HepG2 (cell line): Measurements from ENCODE around the gene IGFBP6. TPM values are rescaled to one million over a fixed set of nuclear protein-coding genes. Genes with fewer than 3 reads are reported as not detected.

ENCODE experiments used
- ARID2 ChIP-seq: sonication (generic); formaldehyde crosslinking; IDR thresholded peaks from 2 replicates; pipeline ENCODE4 v1.8.1; 2022; ENCODE audit warnings: mild to moderate bottlenecking, missing genetic modification reagents, borderline replicate concordance
- ATF1 ChIP-seq: IDR thresholded peaks from 2 replicates; pipeline ENCODE4 v1.6.1; 2016; ENCODE audit warnings: mild to moderate bottlenecking, control low read depth
- ATF7 ChIP-seq, 2 experiments: fragments of 450-650 bp in 1 of 2; sonication (generic) in 1 of 2; formaldehyde crosslinking in 1 of 2; IDR thresholded peaks; 2 replicates each; pipeline versions ENCODE4 v1.4.0 to v1.6.1; 2016 to 2020; ENCODE audit warnings: antibody characterized with exemption in 1 of 2, mild to moderate bottlenecking in 1 of 2, missing genetic modification reagents in 1 of 2
- DPF2 ChIP-seq: sonication (generic); formaldehyde crosslinking; IDR thresholded peaks from 2 replicates; pipeline ENCODE4 v1.4.0; 2020; ENCODE audit warnings: mild to moderate bottlenecking, low read depth, missing genetic modification reagents, borderline replicate concordance
- HIVEP1 ChIP-seq: sonication (generic); formaldehyde crosslinking; IDR thresholded peaks from 2 replicates; pipeline ENCODE4 v1.4.0; 2020; ENCODE audit warnings: mild to moderate bottlenecking, missing genetic modification reagents
- HOXA7 ChIP-seq: sonication (generic); formaldehyde crosslinking; IDR thresholded peaks from 2 replicates; pipeline ENCODE4 v1.8.1; 2022; ENCODE audit warnings: mild to moderate bottlenecking, missing genetic modification reagents, moderate library complexity
- PHF20 ChIP-seq: sonication (generic); formaldehyde crosslinking; IDR thresholded peaks from 2 replicates; pipeline ENCODE4 v1.5.0; 2020; ENCODE audit warnings: mild to moderate bottlenecking, missing genetic modification reagents
- PLRG1 ChIP-seq: fragments of 450-650 bp; conservative IDR thresholded peaks from 2 replicates; pipeline ENCODE4 v1.6.1; 2016
- RFX3 ChIP-seq: IDR thresholded peaks from 2 replicates; pipeline ENCODE4 v1.6.1; 2016; ENCODE audit warnings: missing biosample characterization, missing genetic modification reagents
- SNAPC2 ChIP-seq: sonication (generic); formaldehyde crosslinking; IDR thresholded peaks from 2 replicates; pipeline ENCODE4 v1.8.1; 2022; ENCODE audit warnings: mild to moderate bottlenecking, missing genetic modification reagents
- SOX5 ChIP-seq: IDR thresholded peaks from 2 replicates; pipeline ENCODE4 v1.6.1; 2016; ENCODE audit warnings: borderline replicate concordance
- SRSF1 ChIP-seq: fragments of 200-400 bp; formaldehyde crosslinking; optimal IDR thresholded peaks from 2 replicates; pipeline ENCODE3; 2017; ENCODE audit warnings: mild to moderate bottlenecking, low read depth, low read length, moderate library complexity
- SYNCRIP ChIP-seq: fragments of 200-400 bp; formaldehyde crosslinking; IDR thresholded peaks from 2 replicates; pipeline ENCODE4 v1.6.1; 2018; ENCODE audit warnings: mild to moderate bottlenecking, low read depth, low read length; ENCODE audit not compliant: insufficient read depth
- THRA ChIP-seq: sonication (generic); formaldehyde crosslinking; IDR thresholded peaks from 2 replicates; pipeline ENCODE4 v1.4.0; 2020; ENCODE audit warnings: missing genetic modification reagents, borderline replicate concordance
- U2AF1 ChIP-seq: fragments of 200-400 bp; formaldehyde crosslinking; optimal IDR thresholded peaks from 2 replicates; pipeline ENCODE3; 2017; ENCODE audit warnings: mild to moderate bottlenecking, low read depth, low read length
- U2AF2 ChIP-seq: fragments of 200-400 bp; formaldehyde crosslinking; IDR thresholded peaks from 2 replicates; pipeline ENCODE4 v1.6.1; 2017; ENCODE audit warnings: low read depth, mild to moderate bottlenecking, low read length
- ZFP36L1 ChIP-seq: sonication (generic); formaldehyde crosslinking; IDR thresholded peaks from 2 replicates; pipeline ENCODE4 v1.8.0; 2022; ENCODE audit warnings: mild to moderate bottlenecking, missing genetic modification reagents, moderate library complexity
- ZNF160 ChIP-seq: sonication (generic); formaldehyde crosslinking; IDR thresholded peaks from 2 replicates; pipeline ENCODE4 v1.8.0; 2022; ENCODE audit warnings: mild to moderate bottlenecking, inconsistent platforms, missing genetic modification reagents
- ZNF180 ChIP-seq: sonication (generic); formaldehyde crosslinking; IDR thresholded peaks from 2 replicates; pipeline ENCODE4 v1.4.0; 2020; ENCODE audit warnings: low read depth, missing genetic modification reagents, borderline replicate concordance
- ZNF253 ChIP-seq: sonication (generic); formaldehyde crosslinking; IDR thresholded peaks from 2 replicates; pipeline ENCODE4 v1.8.0; 2022; ENCODE audit warnings: mild to moderate bottlenecking, missing genetic modification reagents, borderline replicate concordance
- ZNF281 ChIP-seq: sonication (generic); formaldehyde crosslinking; IDR thresholded peaks from 2 replicates; pipeline ENCODE4 v1.4.0; 2020; ENCODE audit warnings: missing genetic modification reagents, borderline replicate concordance
- ZNF460 ChIP-seq: sonication (generic); formaldehyde crosslinking; IDR thresholded peaks from 2 replicates; pipeline ENCODE4 v1.5.1; 2020; ENCODE audit warnings: missing genetic modification reagents, mild to moderate bottlenecking, borderline replicate concordance
- ZNF605 ChIP-seq: sonication (generic); formaldehyde crosslinking; IDR thresholded peaks from 2 replicates; pipeline ENCODE4 v1.8.0; 2022; ENCODE audit warnings: mild to moderate bottlenecking, missing genetic modification reagents
- ZXDC ChIP-seq: sonication (generic); formaldehyde crosslinking; IDR thresholded peaks from 2 replicates; pipeline ENCODE4 v1.5.0; 2020; ENCODE audit warnings: mild to moderate bottlenecking, missing genetic modification reagents
- polyA plus RNA-seq, 8 experiments: library from polyadenylated mRNA; depleted of rRNA in 3 of 8; stranded (reverse) in 7 of 8; unstranded in 1 of 8; fragments of >200 nt; fragmentation: Illumina TruSeq in 4 of 8; extraction: Trizol in 4 of 8; gene quantifications; 2 replicates each; pipeline versions ENCODE4 v1.2.1 to v1.2.3, GENCODE V29; 2011 to 2016; ENCODE audit warnings: low read depth in 4 of 8, missing spikeins in 1 of 8, mixed read lengths in 1 of 8; ENCODE audit not compliant: insufficient read depth in 1 of 8
- total RNA-seq, 5 experiments: library from RNA; depleted of rRNA; stranded (reverse); fragments of >200 nt; fragmentation: Illumina TruSeq; extraction: Trizol; gene quantifications; 2 replicates each; pipeline ENCODE4 v1.2.3, GENCODE V29; 2016; ENCODE audit warnings: low read depth in 1 of 5

IGFBP6 gene
- total and polyA plus RNA-seq, 2 of the 13 experiments (the other 11 are each of a cell fraction or from before 2014, with no cell fraction given): 3.9 to 25.2 TPM

- TF ChIP-seq SOX5 (CRISPR knock-in tag) (peak; percentile 71), SNAPC2 (no peak), ATF1 (0 out of 2 replicates have a peak, but pooled peaks have one; percentile 27), ZNF180 (no peak), ATF7 (IDR thresholded peaks at IDR 0.05) (no peak), ATF7 (CRISPR knock-in tag; IDR thresholded peaks at IDR 0.05) (no peak), SYNCRIP (no peak), SRSF1 (no peak), ZNF460 (no peak), PLRG1 (no peak), U2AF2 (no peak), ZXDC (no peak), ZNF253 (CRISPR knock-in tag) (no peak), ZNF605 (CRISPR knock-in tag) (no peak), HIVEP1 (CRISPR knock-in tag) (peak; percentile 52; the same call in 1 of the 2 replicates), ZFP36L1 (no peak), THRA (CRISPR knock-in tag) (peak; percentile 99), PHF20 (CRISPR knock-in tag) (no peak), U2AF1 (no peak), ZNF281 (no peak), HOXA7 (no peak), DPF2 (CRISPR knock-in tag) (no peak), RFX3 (CRISPR knock-in tag) (no peak), ZNF160 (CRISPR knock-in tag) (no peak), ARID2 (CRISPR knock-in tag) (no peak)
These were observed 48.2 kb downstream of the IGFBP6 start (continued) for GRCh38 chr12:53145383-53146260.
